ENCODE results near the gene PTGS2. TPM values are rescaled to one million over a fixed set of nuclear protein-coding genes. Genes with fewer than 3 reads are reported as not detected.

Gene PTGS2
- total RNA-seq, 1 experiment from 2014 or later = 0.91 TPM

DNA sequence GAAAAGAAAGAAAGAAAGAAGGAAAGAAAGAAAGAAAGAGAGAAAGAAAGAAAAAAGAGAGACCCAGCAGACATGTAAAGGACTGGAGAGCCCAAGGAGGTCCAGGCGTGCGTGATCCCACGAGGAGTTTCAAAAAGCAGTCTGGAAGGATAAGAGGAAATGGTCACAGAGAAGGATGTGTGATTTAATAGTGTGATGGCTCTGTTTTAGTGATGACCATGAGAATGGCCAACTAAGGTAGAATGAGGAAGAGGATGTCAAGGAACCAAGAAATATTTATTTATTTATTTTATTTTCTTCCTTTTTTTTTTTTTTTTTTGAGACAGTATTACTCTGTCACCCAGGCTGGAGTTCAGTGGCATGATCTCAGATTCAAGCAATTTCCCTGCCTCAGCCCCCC, 25.5 kb downstream of the PTGS2 start:
- Histone ChIP-seq H3K9me3 (ENCODE audit: control insufficient read depth in 1 of 2, insufficient read depth in 1 of 2, low read depth in 1 of 2, low read length in 2 of 2) (no peaks in the 10 kb centered on the region), H3K9ac (ENCODE audit: low read length) (no peak overlapping the region), H3K9me2 (ENCODE audit: insufficient read depth) (no peaks in the 10 kb centered on the region), H3K4me3 (replicated peaks in 1 of 2; ENCODE audit: low read depth in 1 of 2, low read length in 2 of 2) (no peak overlapping the region), H3K27ac (ENCODE audit: low read depth, low read length) (no peak overlapping the region), H4K20me1 (ENCODE audit: insufficient read depth) (no peaks in the 10 kb centered on the region), H3K27me3 (ENCODE audit: insufficient read depth, low read length) (no peaks in the 10 kb centered on the region), H3K36me3 (ENCODE audit: control insufficient read depth in 1 of 2, insufficient read depth in 2 of 2, low read length in 2 of 2) (no peaks in the 10 kb centered on the region), H2AFZ (ENCODE audit: low read depth, low read length, poor library complexity, severe bottlenecking) (no peak overlapping the region), H3K4me2 (ENCODE audit: low read length) (no peak overlapping the region), H3K4me1 (ENCODE audit: control insufficient read depth in 1 of 2, insufficient read depth in 2 of 2, low read length in 2 of 2) (no peaks in the 10 kb centered on the region), H3K79me2 (ENCODE audit: insufficient read depth, low read length) (no peaks in the 10 kb centered on the region)
- no peak for TF ChIP-seq FOSL1 (IDR thresholded peaks at IDR 0.05; ENCODE audit: low read depth)
- no peak for TF ChIP-seq YY1 (IDR thresholded peaks at IDR 0.05; ENCODE audit: extremely low read depth, insufficient replicate concordance, low read depth, low read length)
- TF ChIP-seq, protein P1, sequence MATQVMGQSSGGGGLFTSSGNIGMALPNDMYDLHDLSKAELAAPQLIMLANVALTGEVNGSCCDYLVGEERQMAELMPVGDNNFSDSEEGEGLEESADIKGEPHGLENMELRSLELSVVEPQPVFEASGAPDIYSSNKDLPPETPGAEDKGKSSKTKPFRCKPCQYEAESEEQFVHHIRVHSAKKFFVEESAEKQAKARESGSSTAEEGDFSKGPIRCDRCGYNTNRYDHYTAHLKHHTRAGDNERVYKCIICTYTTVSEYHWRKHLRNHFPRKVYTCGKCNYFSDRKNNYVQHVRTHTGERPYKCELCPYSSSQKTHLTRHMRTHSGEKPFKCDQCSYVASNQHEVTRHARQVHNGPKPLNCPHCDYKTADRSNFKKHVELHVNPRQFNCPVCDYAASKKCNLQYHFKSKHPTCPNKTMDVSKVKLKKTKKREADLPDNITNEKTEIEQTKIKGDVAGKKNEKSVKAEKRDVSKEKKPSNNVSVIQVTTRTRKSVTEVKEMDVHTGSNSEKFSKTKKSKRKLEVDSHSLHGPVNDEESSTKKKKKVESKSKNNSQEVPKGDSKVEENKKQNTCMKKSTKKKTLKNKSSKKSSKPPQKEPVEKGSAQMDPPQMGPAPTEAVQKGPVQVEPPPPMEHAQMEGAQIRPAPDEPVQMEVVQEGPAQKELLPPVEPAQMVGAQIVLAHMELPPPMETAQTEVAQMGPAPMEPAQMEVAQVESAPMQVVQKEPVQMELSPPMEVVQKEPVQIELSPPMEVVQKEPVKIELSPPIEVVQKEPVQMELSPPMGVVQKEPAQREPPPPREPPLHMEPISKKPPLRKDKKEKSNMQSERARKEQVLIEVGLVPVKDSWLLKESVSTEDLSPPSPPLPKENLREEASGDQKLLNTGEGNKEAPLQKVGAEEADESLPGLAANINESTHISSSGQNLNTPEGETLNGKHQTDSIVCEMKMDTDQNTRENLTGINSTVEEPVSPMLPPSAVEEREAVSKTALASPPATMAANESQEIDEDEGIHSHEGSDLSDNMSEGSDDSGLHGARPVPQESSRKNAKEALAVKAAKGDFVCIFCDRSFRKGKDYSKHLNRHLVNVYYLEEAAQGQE (IDR thresholded peaks at IDR 0.05; ENCODE audit: low read depth) = no peak
- TF ChIP-seq SRF (IDR thresholded peaks at IDR 0.05; ENCODE audit: low read depth) = no peak
- no peak for TF ChIP-seq ZFX (IDR thresholded peaks at IDR 0.05)
- no peak for TF ChIP-seq TCF7L2 (IDR thresholded peaks at IDR 0.05; ENCODE audit: borderline replicate concordance, extremely low read depth, insufficient read depth, insufficient read length)
- TF ChIP-seq, protein P2, sequence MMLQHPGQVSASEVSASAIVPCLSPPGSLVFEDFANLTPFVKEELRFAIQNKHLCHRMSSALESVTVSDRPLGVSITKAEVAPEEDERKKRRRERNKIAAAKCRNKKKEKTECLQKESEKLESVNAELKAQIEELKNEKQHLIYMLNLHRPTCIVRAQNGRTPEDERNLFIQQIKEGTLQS (IDR thresholded peaks at IDR 0.05) = no peak
- TF ChIP-seq POLR2AphosphoS5 (IDR thresholded peaks at IDR 0.05; ENCODE audit: low read depth, low read length) = no peak
- no peak for TF ChIP-seq EGR1 (IDR thresholded peaks at IDR 0.05; ENCODE audit: low read depth)
- no peak for TF ChIP-seq POLR2A (IDR thresholded peaks at IDR 0.05; ENCODE audit: borderline replicate concordance, extremely low read depth, insufficient read depth, insufficient read length)
- TF ChIP-seq, protein P3, sequence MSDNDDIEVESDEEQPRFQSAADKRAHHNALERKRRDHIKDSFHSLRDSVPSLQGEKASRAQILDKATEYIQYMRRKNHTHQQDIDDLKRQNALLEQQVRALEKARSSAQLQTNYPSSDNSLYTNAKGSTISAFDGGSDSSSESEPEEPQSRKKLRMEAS (IDR thresholded peaks at IDR 0.05) = no peak
- no peak for TF ChIP-seq EZH2phosphoT487 (IDR thresholded peaks at IDR 0.05; ENCODE audit: borderline replicate concordance)
- TF ChIP-seq CBX3 (IDR thresholded peaks at IDR 0.05; ENCODE audit: low read depth) = no peak
- no peak for TF ChIP-seq ELF1 (IDR thresholded peaks at IDR 0.05; ENCODE audit: borderline replicate concordance, low read depth)
- no peak for TF ChIP-seq CEBPB (IDR thresholded peaks at IDR 0.05; ENCODE audit: low read depth)
- no peak for TF ChIP-seq JUND (IDR thresholded peaks at IDR 0.05)
- TF ChIP-seq RAD21 (IDR thresholded peaks at IDR 0.05; ENCODE audit: low read depth) = no peak
- TF ChIP-seq SP1 (IDR thresholded peaks at IDR 0.05; ENCODE audit: low read depth) = no peak
- no peak for TF ChIP-seq SIN3A (IDR thresholded peaks at IDR 0.05; ENCODE audit: low read depth)
- ChIA-PET RAD21 (ENCODE audit: low non-redundant PET in 1 of 2, low total read pairs in 2 of 2, uncharacterized antibody in 2 of 2, unreplicated experiment in 2 of 2) (no interaction called here), CTCF (no interaction called here), POLR2A (no interaction called here)
- intact Hi-C loops (cut with micrococcal nuclease) = no loop called here
- ATAC-seq (no peak), DNase-seq (ENCODE audit: low read depth, low spot score) (no peak)
- no TSS peak for BruUV-seq (replicated peaks)

Data from HCT116 (cell line).